Epithelial cell of esophagus (primary cell): ENCODE measurements around the gene VCX3A.
"Not testable (repeated sequence)": the region's sequence is repeated elsewhere in the genome, so short reads cannot be mapped to it uniquely, and the experiment has no call there.

ENCODE experiments used
- DNase-seq: peaks from one replicate; pipeline ENCODE4 v3.0.0; 2010; ENCODE audit warnings: low read depth
- H3K4me3 ChIP-seq: 2 replicates; pipeline ENCODE4 v1.5.1; 2011; ENCODE audit warnings: mild to moderate bottlenecking, low read length, control low read depth
- CTCF ChIP-seq: IDR thresholded peaks from 2 replicates; pipeline ENCODE4 v1.5.1; 2011; ENCODE audit warnings: low read depth, mild to moderate bottlenecking, low read length, control low read depth, inconsistent platforms; ENCODE audit not compliant: insufficient read depth; ENCODE audit errors: missing control alignments

The VCX3A gene

GRCh38 chrX:6535018-6535417 is at the start of gene VCX3A:
VCX3A (minus strand) TSS chrX:6535118; CDS start chrX:6534497, 621 bp downstream.
- not testable (repeated sequence) for H3K4me3 ChIP-seq, DNase-seq

GRCh38 chrX:6574762-6575161 is 39.8 kb upstream of the VCX3A start:
- no peak for TF ChIP-seq CTCF
- DNase-seq, result no peak
- H3K4me3 ChIP-seq, result no peak overlapping the region

- no peak for TF ChIP-seq CTCF
- no peak overlapping the region for H3K4me3 ChIP-seq
- DNase-seq, result no peak
These were observed 33.1 kb upstream of the VCX3A start for GRCh38 chrX:6568031-6568430.

- DNase-seq, result no peak
- TF ChIP-seq CTCF, result no peak
- H3K4me3 ChIP-seq, result no peak overlapping the region
These were observed 24.1 kb upstream of the VCX3A start for GRCh38 chrX:6558979-6559378.

- no peak for DNase-seq
- H3K4me3 ChIP-seq, result no peak overlapping the region
- no peak for TF ChIP-seq CTCF
These were observed 22.8 kb upstream of the VCX3A start for GRCh38 chrX:6557690-6558089.

GRCh38 chrX:6550999-6551398 is 16.1 kb upstream of the VCX3A start:
- no peak for DNase-seq
- no peak overlapping the region for H3K4me3 ChIP-seq
- TF ChIP-seq CTCF, result no peak

GRCh38 chrX:6545712-6546111 is 10.8 kb upstream of the VCX3A start:
- no peak for TF ChIP-seq CTCF
- DNase-seq, result no peak
- H3K4me3 ChIP-seq, result no peak overlapping the region
